Endothelial cell (in vitro differentiated cells): ENCODE results near the gene SAMD13. TPM values are rescaled to one million over a fixed set of nuclear protein-coding genes. Genes with fewer than 3 reads are reported as not detected.

Experiments
- DNase-seq: peaks from one replicate; pipeline ENCODE4 v3.0.0; 2021; ENCODE audit warnings: low spot score
- H3K27ac Mint-ChIP-seq: one replicate; pipeline ENCODE4 v1.8.0; 2021; ENCODE audit warnings: mixed read lengths, inconsistent platforms; ENCODE audit not compliant: unreplicated experiment
- H3K27me3 Mint-ChIP-seq: one replicate; pipeline ENCODE4 v1.8.0; 2021; ENCODE audit warnings: mild to moderate bottlenecking, moderate library complexity, mixed read lengths, inconsistent platforms; ENCODE audit not compliant: unreplicated experiment
- H3K36me3 Mint-ChIP-seq: one replicate; pipeline ENCODE4 v1.8.0; 2021; ENCODE audit warnings: mild to moderate bottlenecking, low read depth, mixed read lengths, inconsistent platforms; ENCODE audit not compliant: unreplicated experiment
- H3K4me1 Mint-ChIP-seq: one replicate; pipeline ENCODE4 v1.8.0; 2021; ENCODE audit warnings: mild to moderate bottlenecking, mixed read lengths, inconsistent platforms; ENCODE audit not compliant: unreplicated experiment
- H3K4me3 Mint-ChIP-seq: one replicate; pipeline ENCODE4 v1.8.0; 2021; ENCODE audit warnings: mild to moderate bottlenecking, mixed read lengths, inconsistent platforms; ENCODE audit not compliant: unreplicated experiment
- H3K9me3 Mint-ChIP-seq: one replicate; pipeline ENCODE4 v1.8.0; 2021; ENCODE audit warnings: mixed read lengths, inconsistent platforms; ENCODE audit not compliant: unreplicated experiment
- total RNA-seq: library from RNA; stranded (reverse); fragmentation: NEBNext Ultra II Directional; extraction: Animal tissue kit (Norgen Biotek cat#: 25700); gene quantifications from one replicate; pipeline ENCODE4 v1.2.1, GENCODE V29; 2021; ENCODE audit not compliant: unreplicated experiment
- TF ChIP-seq, protein P1 (sequence below): fragments of 200-600 bp; sonication (generic); IDR thresholded peaks from one replicate; pipeline ENCODE4 v1.5.0; 2021; ENCODE audit warnings: antibody characterized with exemption; ENCODE audit not compliant: unreplicated experiment

SAMD13 gene
- total RNA-seq, 1 donor from 2014 or later: 1.8 TPM

- Mint-ChIP-seq H3K36me3 (no peaks in the 10 kb centered on the region), H3K27ac (no peak overlapping the region), H3K9me3 (no peaks in the 10 kb centered on the region), H3K27me3 (peaks cover 5% of the 10 kb centered on the region), H3K4me1 (peaks cover under 1% of the 10 kb centered on the region), H3K4me3 (no peak overlapping the region)
- TF ChIP-seq, protein P1, sequence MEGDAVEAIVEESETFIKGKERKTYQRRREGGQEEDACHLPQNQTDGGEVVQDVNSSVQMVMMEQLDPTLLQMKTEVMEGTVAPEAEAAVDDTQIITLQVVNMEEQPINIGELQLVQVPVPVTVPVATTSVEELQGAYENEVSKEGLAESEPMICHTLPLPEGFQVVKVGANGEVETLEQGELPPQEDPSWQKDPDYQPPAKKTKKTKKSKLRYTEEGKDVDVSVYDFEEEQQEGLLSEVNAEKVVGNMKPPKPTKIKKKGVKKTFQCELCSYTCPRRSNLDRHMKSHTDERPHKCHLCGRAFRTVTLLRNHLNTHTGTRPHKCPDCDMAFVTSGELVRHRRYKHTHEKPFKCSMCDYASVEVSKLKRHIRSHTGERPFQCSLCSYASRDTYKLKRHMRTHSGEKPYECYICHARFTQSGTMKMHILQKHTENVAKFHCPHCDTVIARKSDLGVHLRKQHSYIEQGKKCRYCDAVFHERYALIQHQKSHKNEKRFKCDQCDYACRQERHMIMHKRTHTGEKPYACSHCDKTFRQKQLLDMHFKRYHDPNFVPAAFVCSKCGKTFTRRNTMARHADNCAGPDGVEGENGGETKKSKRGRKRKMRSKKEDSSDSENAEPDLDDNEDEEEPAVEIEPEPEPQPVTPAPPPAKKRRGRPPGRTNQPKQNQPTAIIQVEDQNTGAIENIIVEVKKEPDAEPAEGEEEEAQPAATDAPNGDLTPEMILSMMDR: no peak
- DNase-seq: no peak
These were observed 73.6 kb downstream of the SAMD13 start for GRCh38 chr1:84374991-84375696.

GRCh38 chr1:84376000-84376910 lies 74.7 kb downstream of the SAMD13 start:
- H3K27ac Mint-ChIP-seq: no peak overlapping the region
- TF ChIP-seq, protein P1: no peak
- peaks cover 3% of the 10 kb centered on the region for H3K27me3 Mint-ChIP-seq
- peaks cover 3% of the 10 kb centered on the region for H3K4me1 Mint-ChIP-seq
- H3K9me3 Mint-ChIP-seq: no peaks in the 10 kb centered on the region
- no peak overlapping the region for H3K4me3 Mint-ChIP-seq
- DNase-seq: no peak
- H3K36me3 Mint-ChIP-seq: no peaks in the 10 kb centered on the region

GRCh38 chr1:84377480-84378095 lies 76.1 kb downstream of the SAMD13 start:
- no peaks in the 10 kb centered on the region for H3K36me3 Mint-ChIP-seq
- H3K4me1 Mint-ChIP-seq: peaks cover 3% of the 10 kb centered on the region
- no peaks in the 10 kb centered on the region for H3K9me3 Mint-ChIP-seq
- no peak for DNase-seq
- TF ChIP-seq, protein P1: no peak
- no peak overlapping the region for H3K4me3 Mint-ChIP-seq
- H3K27me3 Mint-ChIP-seq: peaks cover 3% of the 10 kb centered on the region
- no peak overlapping the region for H3K27ac Mint-ChIP-seq

DNA sequence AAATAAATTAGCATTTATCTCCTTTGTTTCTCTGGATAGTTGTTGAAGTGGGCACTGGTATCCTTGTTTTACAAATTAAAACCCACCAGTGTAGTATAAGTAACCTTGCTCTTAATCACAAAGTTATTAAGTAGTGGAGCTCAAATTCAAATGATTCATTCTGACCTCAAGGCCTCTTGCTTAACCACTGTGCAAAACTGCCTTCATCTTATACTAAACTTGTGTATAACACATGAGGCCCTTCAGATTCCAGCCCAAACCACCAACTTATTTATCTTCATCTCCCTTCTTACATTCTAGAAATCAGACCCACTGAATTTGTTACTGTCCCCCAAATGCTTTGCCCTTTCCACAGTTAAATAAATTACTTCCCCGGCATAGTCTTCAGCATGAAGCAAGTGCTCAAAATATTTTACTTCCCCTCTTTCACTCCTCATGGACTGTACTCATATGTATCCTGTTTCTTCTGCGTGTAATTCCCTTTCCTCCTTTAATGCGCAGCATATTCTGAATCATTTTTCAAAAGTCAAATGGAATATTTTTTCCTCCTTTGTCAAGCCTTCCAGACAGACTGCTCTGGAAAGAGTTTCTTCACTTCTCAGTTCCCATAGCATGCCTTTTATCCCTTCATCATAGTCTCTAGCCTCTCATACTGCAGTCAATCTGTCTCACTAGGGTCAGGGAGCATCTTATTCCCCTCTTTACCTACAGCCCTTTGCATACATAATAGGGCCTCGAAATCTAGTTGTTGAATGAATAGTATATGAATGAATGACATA lies 77.8 kb downstream of the SAMD13 start:
- no peaks in the 10 kb centered on the region for H3K36me3 Mint-ChIP-seq
- no peak overlapping the region for H3K4me3 Mint-ChIP-seq
- no peak for DNase-seq
- H3K27ac Mint-ChIP-seq: no peak overlapping the region
- H3K9me3 Mint-ChIP-seq: no peaks in the 10 kb centered on the region
- peaks cover 3% of the 10 kb centered on the region for H3K4me1 Mint-ChIP-seq
- TF ChIP-seq, protein P1: no peak
- no peaks in the 10 kb centered on the region for H3K27me3 Mint-ChIP-seq
